ENCODE data around the gene BCAM.

BCAM gene

DNA sequence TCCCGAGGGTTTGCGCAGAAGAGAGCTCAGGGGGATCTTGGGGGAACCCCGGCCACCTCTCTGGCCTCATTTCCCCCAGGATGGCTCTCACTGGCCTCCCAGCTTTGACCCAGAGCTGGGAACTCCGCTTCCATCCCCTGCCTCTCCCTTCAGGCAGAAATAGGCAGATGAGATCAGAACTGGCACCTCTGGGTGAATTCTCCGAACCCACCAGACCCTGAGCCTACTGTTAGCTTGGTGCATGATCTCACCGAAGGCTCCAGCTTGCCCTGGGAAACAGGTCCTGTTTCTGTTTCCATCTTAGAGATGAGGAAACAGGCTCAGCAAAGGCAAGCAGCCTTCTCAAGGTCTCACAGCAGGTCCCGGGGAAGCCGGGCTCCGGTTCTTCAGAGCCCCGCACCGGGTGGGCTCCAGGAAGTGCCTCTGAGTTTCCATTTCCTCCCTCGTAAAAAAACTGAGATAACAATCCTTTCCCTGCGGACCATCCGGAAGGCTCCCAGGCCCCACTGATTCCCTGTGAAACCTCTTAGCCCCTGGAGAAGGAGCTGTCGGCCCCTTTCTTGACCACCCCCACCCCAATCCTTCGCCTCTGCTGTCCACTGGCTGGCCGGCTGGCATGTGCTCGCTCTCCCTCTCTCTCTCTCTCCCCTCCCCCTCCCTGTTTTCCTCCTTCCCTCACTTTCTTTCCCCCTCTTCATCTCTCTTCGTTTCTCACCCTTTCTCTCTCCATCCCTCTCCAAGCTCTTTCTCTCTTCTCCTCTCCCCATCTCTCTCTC, 39.3 kb downstream of the BCAM start (continued):
- TF ChIP-seq ZNF121 (tag by site-specific recombination; IDR thresholded peaks at IDR 0.05): no peak
- peak; percentile 4; the same call in 1 of the 2 replicates for TF ChIP-seq SP3 (tag by site-specific recombination; IDR thresholded peaks at IDR 0.05)
- TF ChIP-seq, protein P1, sequence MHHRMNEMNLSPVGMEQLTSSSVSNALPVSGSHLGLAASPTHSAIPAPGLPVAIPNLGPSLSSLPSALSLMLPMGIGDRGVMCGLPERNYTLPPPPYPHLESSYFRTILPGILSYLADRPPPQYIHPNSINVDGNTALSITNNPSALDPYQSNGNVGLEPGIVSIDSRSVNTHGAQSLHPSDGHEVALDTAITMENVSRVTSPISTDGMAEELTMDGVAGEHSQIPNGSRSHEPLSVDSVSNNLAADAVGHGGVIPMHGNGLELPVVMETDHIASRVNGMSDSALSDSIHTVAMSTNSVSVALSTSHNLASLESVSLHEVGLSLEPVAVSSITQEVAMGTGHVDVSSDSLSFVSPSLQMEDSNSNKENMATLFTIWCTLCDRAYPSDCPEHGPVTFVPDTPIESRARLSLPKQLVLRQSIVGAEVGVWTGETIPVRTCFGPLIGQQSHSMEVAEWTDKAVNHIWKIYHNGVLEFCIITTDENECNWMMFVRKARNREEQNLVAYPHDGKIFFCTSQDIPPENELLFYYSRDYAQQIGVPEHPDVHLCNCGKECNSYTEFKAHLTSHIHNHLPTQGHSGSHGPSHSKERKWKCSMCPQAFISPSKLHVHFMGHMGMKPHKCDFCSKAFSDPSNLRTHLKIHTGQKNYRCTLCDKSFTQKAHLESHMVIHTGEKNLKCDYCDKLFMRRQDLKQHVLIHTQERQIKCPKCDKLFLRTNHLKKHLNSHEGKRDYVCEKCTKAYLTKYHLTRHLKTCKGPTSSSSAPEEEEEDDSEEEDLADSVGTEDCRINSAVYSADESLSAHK (tag by site-specific recombination; IDR thresholded peaks at IDR 0.05): 0 out of 2 replicates have a peak, but pooled peaks have one; percentile 9
- 0 out of 2 replicates have a peak, but pooled peaks have one; percentile 11 for TF ChIP-seq IKZF3 (tag by site-specific recombination; IDR thresholded peaks at IDR 0.05)
- TF ChIP-seq PRDM1 (tag by site-specific recombination; IDR thresholded peaks at IDR 0.05): peak; percentile 99

DNA sequence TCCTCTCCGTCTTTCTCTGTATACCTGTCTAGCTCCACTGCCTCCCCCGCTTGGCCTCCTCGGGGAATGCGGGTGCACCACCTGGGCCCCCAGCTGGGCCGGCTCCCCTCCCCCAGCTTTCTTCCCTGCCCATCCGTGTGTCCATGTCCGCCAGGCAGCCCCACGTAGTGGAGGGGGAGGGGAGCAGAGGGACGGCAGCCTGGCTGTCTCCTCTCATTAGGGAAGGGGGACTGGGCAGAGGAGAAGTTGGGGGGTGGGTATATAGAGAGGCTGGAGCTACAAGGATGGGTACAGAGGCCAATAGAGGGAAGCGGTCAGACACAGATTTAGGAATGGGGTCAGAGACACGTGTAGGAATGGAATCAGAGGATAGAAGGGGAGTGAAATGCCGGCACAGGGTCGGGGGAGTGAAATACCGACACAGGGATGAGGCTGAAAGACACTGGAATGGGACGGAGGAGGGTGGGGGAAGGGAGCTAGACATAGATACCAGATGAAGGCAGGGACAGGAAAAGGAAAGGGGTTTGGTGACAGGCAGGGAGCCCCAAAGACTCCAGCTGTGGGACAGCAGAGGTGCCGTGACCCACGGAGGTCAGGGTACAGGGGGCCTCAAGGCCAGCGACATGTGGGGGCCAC, 40.0 kb downstream of the BCAM start:
- CTCF ChIA-PET: interaction anchor here (0.6 to 1.8 kb wide), 10 partner anchors 54 to 1199 kb away, joined by 3 to 5 read pairs (median 3); no protein-coding TSS in a partner anchor
- Histone ChIP-seq H3K36me3 (ENCODE audit: control insufficient read depth in 2 of 2, insufficient read depth in 1 of 2, low read length in 2 of 2) (peaks cover 7 to 9% of the 10 kb centered on the region in 2 experiments; a peak in 2 of 3 replicates), H3K27ac (ENCODE audit: extremely low read depth, low read depth, low read length) (peak overlapping the region; percentile 93), H3K4me3 (ENCODE audit: low read depth, low read length) (no peak overlapping the region), H3K9me3 (ENCODE audit: control insufficient read depth, insufficient read depth, low read depth, low read length) (no peaks in the 10 kb centered on the region), H3K4me1 (ENCODE audit: control insufficient read depth, insufficient read depth, low read length) (peaks cover 25% of the 10 kb centered on the region)
- POLR2A ChIA-PET: interaction anchor here (0.6 to 2.2 kb wide), 5 partner anchors 35 to 483 kb away, joined by 3 to 12 read pairs (median 3); partner anchors contain the start of genes CLASRP and TOMM40
- TF ChIP-seq ZBTB17 (tag by site-specific recombination; IDR thresholded peaks at IDR 0.05) (peak; percentile 11), ZFHX2 (tag by site-specific recombination; conservative IDR thresholded peaks at IDR 0.05) (0 out of 2 replicates have a peak, but pooled peaks have one; percentile 38), SP3 (tag by site-specific recombination; IDR thresholded peaks at IDR 0.05) (no peak), ZNF426 (tag by site-specific recombination; IDR thresholded peaks at IDR 0.05) (no peak), ZXDB (tag by site-specific recombination; IDR thresholded peaks at IDR 0.05) (0 out of 2 replicates have a peak, but pooled peaks have one; percentile 28), GLI2 (tag by site-specific recombination; IDR thresholded peaks at IDR 0.05; ENCODE audit: borderline replicate concordance, low read depth) (no peak), KLF16 (tag by site-specific recombination; IDR thresholded peaks at IDR 0.05) (0 out of 2 replicates have a peak, but pooled peaks have one; percentile 9), GLIS1 (tag by site-specific recombination; IDR thresholded peaks at IDR 0.05) (peak; percentile 99), ZNF16 (tag by site-specific recombination; IDR thresholded peaks at IDR 0.05; ENCODE audit: low read depth) (no peak), ZNF341 (tag by site-specific recombination; IDR thresholded peaks at IDR 0.05; ENCODE audit: low read depth) (no peak), ZNF292 (tag by site-specific recombination; IDR thresholded peaks at IDR 0.05; ENCODE audit: borderline replicate concordance, low read depth) (no peak), ZNF544 (tag by site-specific recombination; IDR thresholded peaks at IDR 0.05) (no peak), ZBTB8A (tag by site-specific recombination; IDR thresholded peaks at IDR 0.05) (no peak), ZIC2 (tag by site-specific recombination; IDR thresholded peaks at IDR 0.05) (no peak), ZEB2 (tag by site-specific recombination; IDR thresholded peaks at IDR 0.05) (0 out of 2 replicates have a peak, but pooled peaks have one; percentile 54), EGR2 (tag by site-specific recombination; IDR thresholded peaks at IDR 0.05; ENCODE audit: low read depth) (0 out of 2 replicates have a peak, but pooled peaks have one; percentile 1), KLF10 (tag by site-specific recombination; IDR thresholded peaks at IDR 0.05) (no peak)
- TF ChIP-seq, protein P2, sequence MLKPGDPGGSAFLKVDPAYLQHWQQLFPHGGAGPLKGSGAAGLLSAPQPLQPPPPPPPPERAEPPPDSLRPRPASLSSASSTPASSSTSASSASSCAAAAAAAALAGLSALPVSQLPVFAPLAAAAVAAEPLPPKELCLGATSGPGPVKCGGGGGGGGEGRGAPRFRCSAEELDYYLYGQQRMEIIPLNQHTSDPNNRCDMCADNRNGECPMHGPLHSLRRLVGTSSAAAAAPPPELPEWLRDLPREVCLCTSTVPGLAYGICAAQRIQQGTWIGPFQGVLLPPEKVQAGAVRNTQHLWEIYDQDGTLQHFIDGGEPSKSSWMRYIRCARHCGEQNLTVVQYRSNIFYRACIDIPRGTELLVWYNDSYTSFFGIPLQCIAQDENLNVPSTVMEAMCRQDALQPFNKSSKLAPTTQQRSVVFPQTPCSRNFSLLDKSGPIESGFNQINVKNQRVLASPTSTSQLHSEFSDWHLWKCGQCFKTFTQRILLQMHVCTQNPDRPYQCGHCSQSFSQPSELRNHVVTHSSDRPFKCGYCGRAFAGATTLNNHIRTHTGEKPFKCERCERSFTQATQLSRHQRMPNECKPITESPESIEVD (tag by site-specific recombination; IDR thresholded peaks at IDR 0.05): no peak
- TF ChIP-seq, protein P3, sequence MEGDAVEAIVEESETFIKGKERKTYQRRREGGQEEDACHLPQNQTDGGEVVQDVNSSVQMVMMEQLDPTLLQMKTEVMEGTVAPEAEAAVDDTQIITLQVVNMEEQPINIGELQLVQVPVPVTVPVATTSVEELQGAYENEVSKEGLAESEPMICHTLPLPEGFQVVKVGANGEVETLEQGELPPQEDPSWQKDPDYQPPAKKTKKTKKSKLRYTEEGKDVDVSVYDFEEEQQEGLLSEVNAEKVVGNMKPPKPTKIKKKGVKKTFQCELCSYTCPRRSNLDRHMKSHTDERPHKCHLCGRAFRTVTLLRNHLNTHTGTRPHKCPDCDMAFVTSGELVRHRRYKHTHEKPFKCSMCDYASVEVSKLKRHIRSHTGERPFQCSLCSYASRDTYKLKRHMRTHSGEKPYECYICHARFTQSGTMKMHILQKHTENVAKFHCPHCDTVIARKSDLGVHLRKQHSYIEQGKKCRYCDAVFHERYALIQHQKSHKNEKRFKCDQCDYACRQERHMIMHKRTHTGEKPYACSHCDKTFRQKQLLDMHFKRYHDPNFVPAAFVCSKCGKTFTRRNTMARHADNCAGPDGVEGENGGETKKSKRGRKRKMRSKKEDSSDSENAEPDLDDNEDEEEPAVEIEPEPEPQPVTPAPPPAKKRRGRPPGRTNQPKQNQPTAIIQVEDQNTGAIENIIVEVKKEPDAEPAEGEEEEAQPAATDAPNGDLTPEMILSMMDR (tag by site-specific recombination; IDR thresholded peaks at IDR 0.05): 0 out of 2 replicates have a peak, but pooled peaks have one; percentile 5
- TF ChIP-seq, protein P4, sequence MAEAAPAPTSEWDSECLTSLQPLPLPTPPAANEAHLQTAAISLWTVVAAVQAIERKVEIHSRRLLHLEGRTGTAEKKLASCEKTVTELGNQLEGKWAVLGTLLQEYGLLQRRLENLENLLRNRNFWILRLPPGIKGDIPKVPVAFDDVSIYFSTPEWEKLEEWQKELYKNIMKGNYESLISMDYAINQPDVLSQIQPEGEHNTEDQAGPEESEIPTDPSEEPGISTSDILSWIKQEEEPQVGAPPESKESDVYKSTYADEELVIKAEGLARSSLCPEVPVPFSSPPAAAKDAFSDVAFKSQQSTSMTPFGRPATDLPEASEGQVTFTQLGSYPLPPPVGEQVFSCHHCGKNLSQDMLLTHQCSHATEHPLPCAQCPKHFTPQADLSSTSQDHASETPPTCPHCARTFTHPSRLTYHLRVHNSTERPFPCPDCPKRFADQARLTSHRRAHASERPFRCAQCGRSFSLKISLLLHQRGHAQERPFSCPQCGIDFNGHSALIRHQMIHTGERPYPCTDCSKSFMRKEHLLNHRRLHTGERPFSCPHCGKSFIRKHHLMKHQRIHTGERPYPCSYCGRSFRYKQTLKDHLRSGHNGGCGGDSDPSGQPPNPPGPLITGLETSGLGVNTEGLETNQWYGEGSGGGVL (tag by site-specific recombination; IDR thresholded peaks at IDR 0.05): peak; percentile 23; the same call in 1 of the 2 replicates
- TF ChIP-seq, protein P5, sequence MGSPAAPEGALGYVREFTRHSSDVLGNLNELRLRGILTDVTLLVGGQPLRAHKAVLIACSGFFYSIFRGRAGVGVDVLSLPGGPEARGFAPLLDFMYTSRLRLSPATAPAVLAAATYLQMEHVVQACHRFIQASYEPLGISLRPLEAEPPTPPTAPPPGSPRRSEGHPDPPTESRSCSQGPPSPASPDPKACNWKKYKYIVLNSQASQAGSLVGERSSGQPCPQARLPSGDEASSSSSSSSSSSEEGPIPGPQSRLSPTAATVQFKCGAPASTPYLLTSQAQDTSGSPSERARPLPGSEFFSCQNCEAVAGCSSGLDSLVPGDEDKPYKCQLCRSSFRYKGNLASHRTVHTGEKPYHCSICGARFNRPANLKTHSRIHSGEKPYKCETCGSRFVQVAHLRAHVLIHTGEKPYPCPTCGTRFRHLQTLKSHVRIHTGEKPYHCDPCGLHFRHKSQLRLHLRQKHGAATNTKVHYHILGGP (tag by site-specific recombination; IDR thresholded peaks at IDR 0.05): no peak

Data from HEK293 (cell line).